ENCODE measurements around the gene GLIS2. TPM values are rescaled to one million over a fixed set of nuclear protein-coding genes. Genes with fewer than 3 reads are reported as not detected.

The GLIS2 gene
- total and polyA plus RNA-seq, 2 of the 4 experiments (the other 2 are of a cell fraction), result 0.36 to 8.4 TPM

GRCh38 chr16:4272114-4272956, 43.5 kb upstream of the GLIS2 start:
- H3K4ac ChIP-seq (ENCODE audit: low read depth, low read length), result peak overlapping the region; percentile 84
- no TSS peak for BruUV-seq (replicated peaks)
- TF ChIP-seq MAZ (IDR thresholded peaks at IDR 0.05; ENCODE audit: borderline replicate concordance, low read depth, low read length) (no peak), SMC3 (IDR thresholded peaks at IDR 0.05; ENCODE audit: low read depth, low read length) (no peak), RAD21 (IDR thresholded peaks at IDR 0.05; ENCODE audit: low read length) (0 out of 2 replicates have a peak, but pooled peaks have one; percentile 1), CEBPB (IDR thresholded peaks at IDR 0.05; ENCODE audit: low read depth, low read length) (no peak), MXI1 (IDR thresholded peaks at IDR 0.05; ENCODE audit: borderline replicate concordance, low read depth, low read length) (peak; percentile 97)
- no peaks in the 10 kb centered on the region for H3K4me1 ChIP-seq (ENCODE audit: control insufficient read depth, insufficient read depth, low read length)
- H3K36me3 ChIP-seq (ENCODE audit: control insufficient read depth, insufficient read depth, low read length), result no peaks in the 10 kb centered on the region
- peaks cover 3% of the 10 kb centered on the region; the same call in 1 of the 2 replicates for H4K20me1 ChIP-seq (ENCODE audit: insufficient read depth, low read length)
- H2AK5ac ChIP-seq (ENCODE audit: low read depth, low read length), result peak overlapping the region; percentile 57; the same call in 1 of the 2 replicates
- H3K4me2 ChIP-seq (ENCODE audit: low read depth, low read length), result peak overlapping the region; percentile 82
- 0% methylated on average over 2 of the region's 79 CpGs; no CpG with 5 or more reads in 1 of the 2 experiments for WGBS, 2 experiments (ENCODE audit: extremely low coverage in 2 of 2, insufficient read length in 1 of 2)
- ATAC-seq (ENCODE audit: low read depth) (peak; percentile 22), DNase-seq (no peak)
- H4K5ac ChIP-seq (ENCODE audit: low read depth, low read length), result no peak overlapping the region
- no peaks in the 10 kb centered on the region for H3K9me3 ChIP-seq (ENCODE audit: control insufficient read depth, insufficient read depth, low read length)
- dilution Hi-C loops (cut with HindIII; ENCODE audit: low sequenced_read_pairs, unreplicated experiment), result no loop called here
- peak overlapping the region; percentile 97 for H2AK9ac ChIP-seq (replicated peaks; ENCODE audit: low read depth, low read length, poor library complexity)
- H3K79me1 ChIP-seq (ENCODE audit: low read depth in 1 of 2, low read length in 2 of 2), result peaks cover 19 to 39% of the 10 kb centered on the region in 2 experiments
- H3K23ac ChIP-seq (ENCODE audit: low read depth, low read length), result peak overlapping the region; percentile 64; the same call in 1 of the 2 replicates
- peak overlapping the region; percentile 96 for H2AFZ ChIP-seq (replicated peaks; ENCODE audit: low read length, poor library complexity)
- H3K18ac ChIP-seq (ENCODE audit: low read depth, low read length), result no peak overlapping the region
- peaks cover 4% of the 10 kb centered on the region for H3K9me1 ChIP-seq (ENCODE audit: insufficient read depth, low read length)
- H2BK120ac ChIP-seq (ENCODE audit: low read depth, low read length), result no peak overlapping the region
- H2BK20ac ChIP-seq (ENCODE audit: low read depth, low read length), result no peak overlapping the region
- peak overlapping the region; percentile 69 for H3K9ac ChIP-seq (ENCODE audit: low read depth, low read length)
- ChIA-PET POLR2A (ENCODE audit: unreplicated experiment) (no interaction called here), CTCF (interaction anchor here (0.6 to 1.4 kb wide), 6 partner anchors 19 to 591 kb away, joined by 3 to 8 read pairs (median 4); no protein-coding TSS in a partner anchor)
- H4K91ac ChIP-seq (ENCODE audit: insufficient read depth, low read depth, low read length), result no peak overlapping the region
- peak overlapping the region in 1 of 2 experiments; percentile 40; a peak in 2 of 4 replicates for H4K8ac ChIP-seq (ENCODE audit: low read depth in 2 of 2, low read length in 2 of 2)
- no peaks in the 10 kb centered on the region for H3K27me3 ChIP-seq (ENCODE audit: control insufficient read depth, insufficient read depth, low read length)
- in situ Hi-C loops (cut with MboI; ENCODE audit: low sequenced_read_pairs), result no loop called here
- peak overlapping the region; percentile 83 for H3K4me3 ChIP-seq (ENCODE audit: insufficient read depth, low read depth, low read length)
- peak overlapping the region; percentile 60 for H3K14ac ChIP-seq (replicated peaks; ENCODE audit: low read depth, low read length)
- peak overlapping the region; percentile 75 for H3K27ac ChIP-seq (ENCODE audit: insufficient read depth, low read length)
- intact Hi-C loops (cut with micrococcal nuclease), result loop anchor here (5.0 kb wide), 2 partner anchors 45 to 130 kb away; partner anchors contain the start of gene GLIS2
- H2BK15ac ChIP-seq (ENCODE audit: low read depth, low read length), result no peak overlapping the region
- H3K56ac ChIP-seq (ENCODE audit: extremely low read depth, insufficient read depth, low read length), result peak overlapping the region; percentile 73; the same call in 1 of the 2 replicates
- peak overlapping the region; percentile 65 for H2BK5ac ChIP-seq (ENCODE audit: low read depth, low read length, poor library complexity, severe bottlenecking)

Measured in IMR-90 (cell line).